NCI-H1092 (cell line): Measurements from ENCODE around the gene DNAI7.

Experiments used
- DNase-seq: peaks from one replicate; lab custom pipeline; 2025; lab: John Stamatoyannopoulos, UW

Gene DNAI7

DNA sequence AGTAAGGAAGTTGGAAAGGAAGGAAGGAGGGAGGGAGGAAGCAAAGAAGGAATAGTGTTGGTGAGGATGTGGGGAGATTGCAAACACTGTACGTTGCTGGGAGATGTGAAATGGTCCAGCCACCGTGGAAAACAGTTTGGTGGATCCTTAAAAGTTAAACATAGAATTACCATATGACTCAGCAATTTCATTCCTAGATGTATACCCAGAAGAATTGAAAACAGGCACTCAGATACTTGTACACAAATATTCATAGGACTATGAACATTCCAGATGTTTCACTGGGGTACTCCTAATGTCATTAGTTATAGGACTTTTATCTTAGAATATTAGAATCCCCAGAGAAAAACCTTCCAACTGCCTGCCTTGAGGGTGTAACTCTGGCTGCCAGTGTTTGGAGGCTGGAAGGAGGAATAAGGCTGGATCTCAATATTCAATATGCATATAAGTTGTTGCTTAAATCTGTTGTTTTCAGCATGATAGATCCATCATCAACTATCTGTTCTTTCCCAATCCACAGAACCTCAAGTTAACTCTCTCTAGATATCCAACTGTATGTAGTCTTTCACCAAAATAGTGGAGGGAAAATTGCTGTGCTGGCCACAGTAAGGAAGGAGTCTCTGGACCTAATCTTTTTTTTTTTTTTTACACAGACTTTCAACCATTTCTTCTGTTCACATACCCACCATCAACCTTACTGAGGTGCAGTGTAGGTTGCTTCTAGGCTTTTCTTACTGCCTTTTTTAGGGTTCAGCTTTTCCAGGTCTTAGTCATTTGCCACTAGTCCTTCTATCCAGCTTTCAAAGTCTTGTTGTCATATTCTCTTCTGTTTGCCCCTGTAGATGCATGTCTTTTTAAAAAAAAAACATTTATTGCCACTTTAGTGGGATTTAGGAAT is 94.5 kb downstream of the DNAI7 start:
- DNase-seq = no peak

DNA sequence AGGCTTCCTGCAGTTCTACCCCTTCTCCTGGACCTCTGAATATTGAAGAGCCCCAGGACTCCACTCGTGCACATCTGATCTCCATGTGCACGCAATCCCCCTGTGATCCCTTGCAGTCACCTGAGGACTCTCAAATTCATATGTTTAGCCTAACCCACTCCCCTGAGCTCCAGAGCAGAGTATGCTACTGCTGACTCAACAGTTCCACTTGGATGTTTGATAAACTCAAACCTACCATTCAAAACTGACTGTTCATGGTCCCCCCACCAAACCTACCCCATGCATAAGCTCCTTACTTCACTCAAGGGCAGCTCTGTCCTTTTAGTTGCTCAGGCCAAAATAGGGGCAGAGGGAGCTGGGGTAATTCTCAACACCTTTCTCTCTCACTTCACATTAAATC is 96.0 kb downstream of the DNAI7 start:
- no peak for DNase-seq

DNA sequence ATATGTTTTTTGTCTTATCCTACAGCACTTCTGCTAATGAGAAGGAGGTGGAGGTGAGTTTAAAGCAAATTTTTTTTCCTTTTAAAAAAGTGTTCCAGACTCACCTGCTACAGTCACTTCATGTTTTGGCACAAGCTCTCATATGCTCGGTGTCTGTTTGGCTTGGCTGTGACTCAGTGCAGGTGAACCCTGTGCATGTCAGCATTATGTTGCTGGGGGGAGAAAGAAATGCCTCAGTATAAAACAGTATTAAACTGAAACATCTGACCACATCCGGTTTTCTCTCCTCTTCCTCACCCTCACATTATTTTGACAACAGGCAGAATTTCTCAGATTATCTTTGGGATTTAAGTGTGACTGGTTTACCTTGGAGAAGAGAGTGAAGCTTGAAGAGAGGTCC is 105.2 kb downstream of the DNAI7 start:
- no peak for DNase-seq

DNA sequence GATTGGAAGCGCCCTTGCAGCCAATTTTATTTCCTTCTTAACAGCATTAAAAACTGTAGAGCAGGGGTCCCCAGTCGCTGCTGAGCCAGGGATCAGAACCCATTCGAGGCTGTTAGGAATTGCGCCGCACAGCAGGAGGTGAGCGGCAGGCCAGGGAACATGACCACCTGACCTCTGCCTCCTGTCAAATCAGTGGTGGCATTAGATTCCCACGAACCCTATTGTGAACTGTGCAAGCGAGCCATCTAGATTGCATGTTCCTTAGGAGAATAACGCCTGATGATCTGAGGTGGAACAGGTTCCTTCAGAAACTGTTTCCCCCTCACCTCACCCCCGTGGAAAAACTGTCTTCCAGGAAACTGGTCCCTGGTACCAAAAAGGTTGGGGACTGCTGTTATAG is 107.4 kb downstream of the DNAI7 start:
- no peak for DNase-seq

DNA sequence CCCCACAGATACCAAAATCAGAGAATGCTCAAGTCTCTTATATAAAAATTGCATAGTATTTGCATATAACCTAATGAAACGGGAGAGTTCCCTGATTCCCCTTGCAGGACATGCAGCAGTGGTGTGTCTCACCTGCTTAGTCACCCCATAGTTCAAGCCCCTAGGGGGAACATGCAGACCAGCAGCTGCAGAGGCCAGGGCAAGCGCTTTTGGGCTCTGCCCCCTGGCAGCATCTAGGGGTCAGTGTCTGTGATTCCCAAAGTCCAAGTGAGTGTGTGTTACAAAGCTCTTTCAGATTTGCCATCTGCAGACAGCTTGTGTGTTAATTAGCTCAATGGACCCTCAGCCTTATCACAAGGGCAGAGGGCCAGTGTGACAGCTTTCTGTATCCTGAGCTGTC is 110.1 kb downstream of the DNAI7 start:
- no peak for DNase-seq

DNA sequence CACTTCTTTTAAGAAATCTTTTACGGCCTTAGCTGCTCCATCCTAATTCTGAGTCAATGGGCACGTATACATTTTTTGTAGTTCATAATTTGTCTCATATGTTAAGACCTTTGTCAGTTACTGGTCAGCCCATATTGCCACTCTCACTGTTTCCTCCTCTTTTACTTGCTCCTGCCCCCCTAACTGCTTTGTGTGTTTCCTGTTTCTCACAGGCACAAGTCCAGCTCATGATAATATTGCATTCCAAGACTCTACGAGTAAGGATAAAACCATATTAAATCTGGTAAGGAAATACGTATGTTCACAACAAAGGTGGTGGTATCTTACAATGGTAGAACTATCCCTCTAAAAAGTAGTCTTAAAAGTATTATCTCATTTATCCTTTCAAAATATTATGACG is 111.7 kb downstream of the DNAI7 start:
- no peak for DNase-seq

DNA sequence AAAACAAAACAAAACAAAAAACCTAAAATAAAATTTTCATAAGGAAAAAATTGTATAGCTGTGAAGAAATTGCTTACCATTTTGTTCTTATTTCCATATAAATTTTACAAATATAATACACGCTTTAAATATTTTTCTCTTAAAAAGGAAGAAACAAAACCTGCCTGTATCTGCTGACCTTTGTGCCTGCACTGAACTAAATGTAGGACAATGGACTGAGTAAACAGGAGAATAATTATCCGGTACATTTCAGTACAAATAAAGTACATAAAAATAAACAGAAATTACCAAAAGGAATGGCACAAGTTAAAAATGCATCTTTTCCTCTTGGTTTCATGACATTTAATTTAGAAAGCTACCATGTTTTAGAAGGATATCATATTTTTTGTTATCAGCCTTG is 112.3 kb downstream of the DNAI7 start:
- no peak for DNase-seq

DNA sequence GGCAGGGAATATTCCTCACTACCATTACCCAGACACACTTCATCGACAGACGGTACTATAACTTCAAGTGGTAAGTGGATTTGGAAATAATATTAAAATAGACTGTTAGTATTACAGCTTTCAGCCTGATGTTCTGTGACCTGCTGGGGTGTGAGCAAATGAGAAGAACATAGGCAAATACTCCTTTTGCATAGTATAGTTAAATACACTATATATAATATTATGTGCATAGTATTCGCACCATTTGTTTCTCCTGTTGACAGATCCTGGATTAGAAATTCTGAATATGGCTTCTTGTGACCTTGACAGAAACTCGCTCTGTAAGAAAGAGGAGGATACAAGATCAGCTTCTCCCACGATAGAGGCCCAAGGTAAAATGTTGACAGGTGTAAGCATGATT is 115.6 kb downstream of the DNAI7 start:
- DNase-seq = no peak

DNA sequence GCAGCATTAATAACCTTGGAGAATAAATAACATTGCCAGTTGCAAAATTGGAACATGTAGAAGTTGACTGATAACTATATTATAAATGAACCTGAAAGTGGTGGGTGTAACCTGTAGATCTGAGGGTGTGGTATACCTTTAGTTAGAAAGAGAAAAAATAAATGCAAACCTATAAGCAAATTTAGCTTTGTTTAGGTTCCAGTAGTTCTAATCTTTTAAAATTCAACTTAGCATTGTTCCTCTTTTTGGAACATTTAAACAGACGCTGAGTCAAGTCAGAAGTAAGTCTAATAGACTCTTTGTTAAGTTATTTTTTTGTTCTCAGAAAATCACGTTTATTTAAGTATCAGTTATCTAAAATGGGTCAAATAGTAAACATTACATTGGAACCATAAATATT is 120.0 kb downstream of the DNAI7 start:
- no peak for DNase-seq

DNA sequence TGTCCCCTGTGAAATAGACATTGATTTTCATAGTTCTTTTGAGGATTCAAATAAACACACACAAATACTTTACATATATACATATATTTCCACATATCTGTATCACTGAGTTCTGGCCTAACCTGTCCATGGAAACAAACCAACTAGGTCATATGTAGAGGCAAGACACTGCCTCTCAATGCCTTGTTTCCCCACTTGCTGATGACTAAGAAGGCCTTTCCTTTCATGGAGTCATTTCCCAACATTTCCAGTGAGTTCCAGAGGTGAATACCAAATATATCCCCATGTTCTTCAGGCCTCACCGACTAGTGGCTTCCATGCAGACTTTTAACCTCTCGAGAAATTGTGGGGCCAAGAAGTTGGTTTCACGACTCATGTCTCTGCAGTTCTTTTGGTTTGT is 120.8 kb downstream of the DNAI7 start:
- DNase-seq = no peak

DNA sequence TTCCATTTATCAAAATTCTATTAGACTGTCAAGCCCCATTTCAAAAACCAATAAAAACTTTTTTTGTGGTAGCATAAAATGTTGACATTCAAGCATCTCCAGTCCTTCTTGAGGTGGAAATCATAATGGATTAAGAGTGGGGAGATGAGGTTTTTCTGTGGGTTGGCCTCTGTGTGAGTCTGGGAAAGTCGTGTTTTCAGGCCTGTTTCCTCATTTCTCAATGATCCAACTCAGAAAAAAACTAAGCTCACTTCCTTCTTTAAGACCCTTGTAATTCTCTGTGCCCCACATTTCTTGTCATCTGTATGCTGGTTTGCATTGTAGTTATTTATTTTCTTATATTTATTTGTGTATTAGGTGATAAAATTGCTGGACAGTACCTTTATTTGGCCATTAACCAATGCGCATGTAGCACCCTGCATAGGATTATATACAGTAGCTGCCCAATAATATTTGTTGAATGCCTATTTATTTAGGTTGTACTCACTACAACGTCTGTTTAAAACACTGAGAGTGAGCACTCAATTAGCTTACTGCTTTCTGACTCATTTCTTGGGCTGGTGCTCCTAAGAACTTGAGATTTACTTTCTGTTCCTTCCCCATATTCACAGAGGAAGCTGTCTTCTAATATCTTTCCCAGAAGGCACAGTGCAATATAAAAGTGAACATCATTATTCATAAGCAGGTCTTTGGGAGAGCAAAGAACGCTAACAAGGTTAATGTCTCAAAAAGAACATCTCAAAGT is 121.9 kb downstream of the DNAI7 start:
- no peak for DNase-seq

DNA sequence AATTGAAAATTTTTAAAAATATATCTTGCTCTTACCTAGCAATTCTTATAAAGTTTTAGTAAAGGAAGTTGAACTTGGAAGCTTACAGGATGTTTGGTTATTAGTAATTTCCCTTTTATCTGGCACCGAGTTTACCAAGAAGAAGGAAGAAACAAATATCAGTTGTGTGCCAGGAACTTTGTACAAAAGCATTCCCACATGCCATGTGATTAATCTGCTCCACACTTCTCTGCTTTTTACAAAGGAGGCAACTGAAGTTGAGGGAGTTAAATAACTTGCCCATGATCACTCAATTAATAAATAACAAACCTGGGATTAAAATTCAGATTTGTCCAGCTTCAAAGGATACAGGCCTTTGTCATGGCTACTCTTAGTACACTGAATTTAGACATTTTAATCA is 123.6 kb downstream of the DNAI7 start:
- no peak for DNase-seq

DNA sequence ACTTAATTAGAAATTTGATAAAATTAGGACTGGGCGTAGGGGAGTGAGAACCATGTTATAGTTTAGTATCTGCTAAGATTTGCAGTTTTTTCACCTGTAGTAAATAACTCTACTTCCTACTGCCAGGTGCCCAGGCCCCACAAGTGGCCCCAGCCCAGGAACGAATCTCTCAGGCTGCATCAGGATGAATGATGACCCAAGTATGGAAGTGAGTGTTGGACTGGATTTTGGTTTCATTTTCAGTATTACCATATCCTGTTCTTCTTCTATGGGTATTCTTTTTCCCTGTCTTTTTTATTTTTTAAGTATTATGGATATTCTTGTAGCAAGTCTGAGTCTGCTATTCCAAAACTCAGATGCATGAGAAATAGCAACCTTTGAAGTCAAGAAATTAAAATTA is 125.7 kb downstream of the DNAI7 start:
- DNase-seq = no peak

DNA sequence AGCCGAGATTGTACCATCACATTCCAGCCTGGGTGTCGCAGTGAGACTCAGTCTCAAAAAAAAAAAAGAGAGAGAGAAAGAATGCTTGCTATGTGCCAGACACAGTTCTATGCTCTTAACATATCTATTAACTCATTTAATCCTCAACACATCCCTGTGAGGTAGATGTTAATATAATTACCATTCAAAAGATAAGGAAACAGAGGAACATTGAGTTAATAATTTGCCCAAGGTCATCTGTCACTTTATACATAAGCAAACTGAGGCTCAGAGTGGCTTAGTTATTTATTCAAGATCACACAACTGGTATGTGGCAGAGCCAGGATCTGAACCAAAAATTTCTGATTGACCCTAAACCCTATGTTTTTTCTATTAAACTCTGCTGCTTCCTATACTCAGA is 129.9 kb downstream of the DNAI7 start:
- DNase-seq = no peak

DNA sequence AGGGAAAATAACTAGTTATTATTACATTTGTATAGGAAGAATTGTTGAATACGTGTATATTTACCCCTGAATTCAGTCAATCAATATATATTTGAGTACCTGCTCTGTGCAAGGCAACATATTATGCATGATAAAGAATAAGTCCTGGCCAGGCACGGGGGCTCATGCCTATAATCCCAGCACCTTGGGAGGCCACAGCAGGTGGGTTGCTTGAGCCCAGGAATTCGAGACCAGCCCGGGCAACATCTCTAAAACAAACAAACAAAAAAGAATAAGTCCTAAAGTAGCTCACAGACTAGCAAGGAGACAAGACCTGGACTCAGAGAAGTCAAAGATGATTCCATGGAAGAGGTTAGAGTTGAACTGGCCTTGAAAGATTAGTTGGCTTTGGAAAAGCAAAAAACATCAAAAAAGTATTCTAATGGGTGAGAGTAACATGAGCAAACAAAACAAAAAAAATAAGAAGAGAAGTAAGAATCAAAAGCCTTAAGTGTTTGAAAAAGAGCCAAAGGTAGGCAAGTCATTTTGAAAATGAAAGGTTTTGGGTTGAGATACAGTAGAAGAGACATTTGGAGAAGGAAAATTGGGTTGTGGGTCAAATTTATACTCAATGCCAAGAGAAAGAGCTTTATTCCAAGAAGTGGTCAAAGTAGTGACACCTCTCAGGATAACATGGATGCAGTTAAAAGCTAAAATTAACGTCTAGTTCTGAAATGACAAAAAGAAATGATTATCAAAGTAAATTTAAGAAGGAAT is 130.9 kb downstream of the DNAI7 start:
- no peak for DNase-seq

DNA sequence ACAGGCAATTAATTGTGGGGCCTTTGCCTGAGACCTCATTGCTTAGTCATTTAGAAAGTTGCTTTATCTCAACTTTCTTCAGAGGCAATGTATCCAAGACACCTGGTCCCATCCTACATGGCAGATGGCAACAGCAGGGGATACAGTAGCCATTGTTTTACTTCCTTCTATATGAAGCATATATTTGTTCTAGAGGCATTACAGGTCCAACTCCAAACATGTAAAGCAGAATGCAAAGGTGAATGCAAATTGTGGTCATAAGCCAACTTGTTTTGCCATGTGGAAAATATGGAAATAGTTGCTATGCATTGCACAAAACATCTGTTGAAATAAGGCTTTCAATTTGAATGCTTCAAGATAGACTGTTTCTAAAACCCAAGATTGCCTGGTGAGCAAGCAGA is 136.3 kb downstream of the DNAI7 start:
- no peak for DNase-seq
